Left lobe of liver (tissue), 2 donors: Measurements from ENCODE around the gene SYNRG. TPM values are rescaled to one million over a fixed set of nuclear protein-coding genes. Genes with fewer than 3 reads are reported as not detected.

Source experiments
- ATAC-seq: fragments of 200-7000 bp; cut with Tn5 transposase; one replicate; pipeline ENCODE4 v1.9.1; 2020; ENCODE audit warnings: mild to moderate bottlenecking, moderate library complexity
- DNase-seq: peaks from one replicate; pipeline ENCODE4 v3.0.0-alpha.2; 2020; ENCODE audit warnings: low spot score
- total RNA-seq: library from RNA; stranded (reverse); gene quantifications from one replicate; pipeline ENCODE4 v1.2.1, GENCODE V29; 2021
- donor health status: DM: no; HTN: no; CAD: no; lungs with moderate emphysema.
- donor health status: DM: no; HTN: yes; CAD: no.

SYNRG gene
- total RNA-seq, 1 donor from 2014 or later, result 15.7 TPM

- peak; percentile 82 for ATAC-seq
- peak; percentile 90 for DNase-seq
Observed at GRCh38 chr17:37502009-37502936, 106.9 kb downstream of the SYNRG start.

- no peak for DNase-seq
- ATAC-seq, result no peak
Observed at GRCh38 chr17:37500378-37500777, 108.8 kb downstream of the SYNRG start.

GRCh38 chr17:37494971-37495370, 114.2 kb downstream of the SYNRG start:
- ATAC-seq (no peak), DNase-seq (no peak)

- ATAC-seq, result no peak
- no peak for DNase-seq
Observed at GRCh38 chr17:37494401-37494831, 114.8 kb downstream of the SYNRG start.

GRCh38 chr17:37493249-37494027, 115.8 kb downstream of the SYNRG start:
- ATAC-seq (no peak), DNase-seq (no peak)

GRCh38 chr17:37492167-37492566, 117.1 kb downstream of the SYNRG start:
- DNase-seq, result no peak

GRCh38 chr17:37490638-37491614, 118.3 kb downstream of the SYNRG start:
- no peak for ATAC-seq
- DNase-seq, result no peak

More at GRCh38 chr17:37492167-37492566, 117.1 kb downstream of the SYNRG start:
- ATAC-seq, result no peak

- DNase-seq (peak; percentile 66), ATAC-seq (peak; percentile 50)
Observed at GRCh38 chr17:37490022-37490587, 119.1 kb downstream of the SYNRG start.

- DNase-seq (peak; percentile 87), ATAC-seq (peak; percentile 86)
Observed at GRCh38 chr17:37489197-37490001, 119.8 kb downstream of the SYNRG start, which contains the start of gene DUSP14. Gene DUSP14 (plus strand): TSS chr17:37489891. CDS start chr17:37512273, 22,382 bp downstream.

GRCh38 chr17:37488607-37489196, 120.5 kb downstream of the SYNRG start:
- peak; percentile 55 for DNase-seq
- ATAC-seq, result peak; percentile 26

- DNase-seq (no peak), ATAC-seq (peak; percentile 32)
Observed at GRCh38 chr17:37488009-37488604, 121.1 kb downstream of the SYNRG start.

- DNase-seq (no peak), ATAC-seq (no peak)
Observed at GRCh38 chr17:37485938-37486570, 123.2 kb downstream of the SYNRG start.

- ATAC-seq (no peak), DNase-seq (no peak)
Observed at GRCh38 chr17:37483311-37484039, 125.7 kb downstream of the SYNRG start.

GRCh38 chr17:37481001-37481665, 128.1 kb downstream of the SYNRG start:
- DNase-seq (no peak), ATAC-seq (peak; percentile 83)

- DNase-seq (no peak), ATAC-seq (no peak)
Observed at GRCh38 chr17:37480427-37480826, 128.8 kb downstream of the SYNRG start.

- DNase-seq, result no peak
- no peak for ATAC-seq
Observed at GRCh38 chr17:37479025-37479424, 130.2 kb downstream of the SYNRG start.

- DNase-seq, result no peak
- no peak for ATAC-seq
Observed at GRCh38 chr17:37478187-37478586, 131.0 kb downstream of the SYNRG start.
